ENCODE data around the gene GRID1. TPM values are rescaled to one million over a fixed set of nuclear protein-coding genes. Genes with fewer than 3 reads are reported as not detected.

GRID1 gene
- total RNA-seq, 1 donor from 2014 or later: 1.4 TPM

DNA sequence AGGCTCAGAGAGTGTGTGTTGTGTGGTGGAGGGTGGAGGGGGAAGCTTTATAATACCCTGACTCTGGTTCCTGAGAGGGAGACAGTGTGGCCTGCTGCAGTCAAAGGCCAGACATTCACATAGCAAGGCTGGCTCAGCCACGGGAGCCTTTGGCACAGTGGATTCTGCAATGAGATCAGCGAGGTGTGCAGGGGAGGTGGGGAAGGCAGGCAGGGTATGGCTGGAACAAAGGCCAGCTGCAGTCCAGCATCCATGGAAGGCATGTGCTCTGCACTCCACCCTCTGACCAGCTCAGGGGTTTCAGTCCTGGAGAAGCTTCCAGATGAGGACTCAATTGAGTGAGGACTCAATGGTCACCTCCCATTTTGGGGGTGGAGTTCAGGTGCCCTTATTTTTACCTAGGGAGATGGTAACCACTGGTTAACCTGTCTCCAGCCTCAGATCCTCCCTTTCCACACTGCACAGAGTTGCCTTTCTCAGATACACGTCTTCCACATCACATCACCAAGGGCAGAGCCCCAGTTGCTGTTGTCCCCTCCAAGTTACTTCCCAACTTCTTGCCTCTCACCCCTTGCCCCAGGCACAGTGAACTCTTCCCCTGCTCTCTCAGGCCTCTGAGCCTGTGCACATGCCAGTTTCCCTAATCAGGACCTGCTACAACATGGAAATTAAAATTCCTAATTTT lies 504.9 kb downstream of the GRID1 start:
- H3K4me3 ChIP-seq: no peak overlapping the region
- H3K27ac ChIP-seq: no peak overlapping the region
- TF ChIP-seq, protein P1, sequence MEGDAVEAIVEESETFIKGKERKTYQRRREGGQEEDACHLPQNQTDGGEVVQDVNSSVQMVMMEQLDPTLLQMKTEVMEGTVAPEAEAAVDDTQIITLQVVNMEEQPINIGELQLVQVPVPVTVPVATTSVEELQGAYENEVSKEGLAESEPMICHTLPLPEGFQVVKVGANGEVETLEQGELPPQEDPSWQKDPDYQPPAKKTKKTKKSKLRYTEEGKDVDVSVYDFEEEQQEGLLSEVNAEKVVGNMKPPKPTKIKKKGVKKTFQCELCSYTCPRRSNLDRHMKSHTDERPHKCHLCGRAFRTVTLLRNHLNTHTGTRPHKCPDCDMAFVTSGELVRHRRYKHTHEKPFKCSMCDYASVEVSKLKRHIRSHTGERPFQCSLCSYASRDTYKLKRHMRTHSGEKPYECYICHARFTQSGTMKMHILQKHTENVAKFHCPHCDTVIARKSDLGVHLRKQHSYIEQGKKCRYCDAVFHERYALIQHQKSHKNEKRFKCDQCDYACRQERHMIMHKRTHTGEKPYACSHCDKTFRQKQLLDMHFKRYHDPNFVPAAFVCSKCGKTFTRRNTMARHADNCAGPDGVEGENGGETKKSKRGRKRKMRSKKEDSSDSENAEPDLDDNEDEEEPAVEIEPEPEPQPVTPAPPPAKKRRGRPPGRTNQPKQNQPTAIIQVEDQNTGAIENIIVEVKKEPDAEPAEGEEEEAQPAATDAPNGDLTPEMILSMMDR (IDR thresholded peaks at IDR 0.05): no peak
- H3K4me1 ChIP-seq: no peaks in the 10 kb centered on the region
- no peaks in the 10 kb centered on the region for H3K36me3 ChIP-seq
- DNase-seq (ENCODE audit: low spot score in 2 of 2): no peak
- intact Hi-C loops (cut with DNase I): no loop called here
- no peaks in the 10 kb centered on the region for H3K27me3 ChIP-seq
- no peaks in the 10 kb centered on the region for H3K9me3 ChIP-seq

GRCh38 chr10:85859859-85860258 lies 506.7 kb downstream of the GRID1 start:
- no peaks in the 10 kb centered on the region for H3K36me3 ChIP-seq
- H3K4me3 ChIP-seq: no peak overlapping the region
- H3K9me3 ChIP-seq: no peaks in the 10 kb centered on the region
- intact Hi-C loops (cut with DNase I): no loop called here
- peak in 1 of 2 donors; percentile 30 for DNase-seq (ENCODE audit: low spot score in 2 of 2)
- H3K27ac ChIP-seq: no peak overlapping the region
- H3K4me1 ChIP-seq: no peaks in the 10 kb centered on the region
- H3K27me3 ChIP-seq: no peaks in the 10 kb centered on the region
- TF ChIP-seq, protein P1 (IDR thresholded peaks at IDR 0.05): no peak

DNA sequence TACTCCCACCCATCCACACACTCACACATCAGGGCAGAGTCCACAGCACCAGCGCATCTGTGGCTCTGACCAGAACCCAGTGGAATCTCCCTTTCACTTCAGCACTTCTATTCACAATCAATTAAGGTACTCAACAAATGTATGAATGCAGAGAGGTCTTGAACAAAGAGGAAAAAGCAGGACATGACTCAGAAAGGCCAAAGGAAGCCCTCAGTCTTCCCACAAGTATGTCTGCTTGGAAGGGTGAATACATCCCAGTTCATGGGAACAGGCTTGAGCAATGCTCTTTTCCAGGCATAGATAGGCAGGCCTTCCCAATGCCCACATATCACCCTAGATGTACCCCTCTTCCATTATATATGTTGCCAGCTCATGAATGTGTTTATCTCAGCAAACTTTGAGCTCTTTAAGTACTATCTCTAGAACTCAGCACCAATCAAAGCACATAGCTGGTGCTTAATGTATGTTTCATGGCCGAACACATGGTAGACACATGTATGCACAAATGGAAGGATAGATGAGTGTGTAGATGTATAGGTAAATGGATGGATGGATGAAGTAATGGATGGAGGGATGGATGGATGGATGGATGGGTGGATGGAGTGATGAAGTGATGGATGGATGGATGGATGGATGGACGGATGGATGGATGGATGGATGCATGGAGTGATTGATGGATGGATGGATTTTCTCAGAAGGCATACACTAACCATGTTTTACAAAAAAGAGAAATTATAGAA lies 507.6 kb downstream of the GRID1 start:
- TF ChIP-seq, protein P1 (IDR thresholded peaks at IDR 0.05): no peak
- no peaks in the 10 kb centered on the region for H3K36me3 ChIP-seq
- H3K4me3 ChIP-seq: no peak overlapping the region
- DNase-seq (ENCODE audit: low spot score in 2 of 2): no peak
- no peaks in the 10 kb centered on the region for H3K9me3 ChIP-seq
- H3K27ac ChIP-seq: no peak overlapping the region
- H3K27me3 ChIP-seq: no peaks in the 10 kb centered on the region
- H3K4me1 ChIP-seq: no peaks in the 10 kb centered on the region
- intact Hi-C loops (cut with DNase I): no loop called here

- TF ChIP-seq, protein P1 (IDR thresholded peaks at IDR 0.05): no peak
- no peaks in the 10 kb centered on the region for H3K9me3 ChIP-seq
- DNase-seq (ENCODE audit: low spot score in 2 of 2): no peak
- no peaks in the 10 kb centered on the region for H3K36me3 ChIP-seq
- intact Hi-C loops (cut with DNase I): no loop called here
- no peaks in the 10 kb centered on the region for H3K4me1 ChIP-seq
- no peaks in the 10 kb centered on the region for H3K27me3 ChIP-seq
- H3K4me3 ChIP-seq: no peak overlapping the region
- no peak overlapping the region for H3K27ac ChIP-seq
Measured at GRCh38 chr10:85857791-85858190, 508.8 kb downstream of the GRID1 start.

- peak in 1 of 2 donors; percentile 35 for DNase-seq (ENCODE audit: low spot score in 2 of 2)
- H3K36me3 ChIP-seq: no peaks in the 10 kb centered on the region
- no peaks in the 10 kb centered on the region for H3K9me3 ChIP-seq
- H3K4me3 ChIP-seq: no peak overlapping the region
- no peak overlapping the region for H3K27ac ChIP-seq
- intact Hi-C loops (cut with DNase I): no loop called here
- no peaks in the 10 kb centered on the region for H3K27me3 ChIP-seq
- H3K4me1 ChIP-seq: no peaks in the 10 kb centered on the region
- TF ChIP-seq, protein P1 (IDR thresholded peaks at IDR 0.05): no peak
Measured at GRCh38 chr10:85857305-85857704, 509.3 kb downstream of the GRID1 start.
